NOMO-1 treated with DMSO at 0.1 percent for 48 hours (cell line): ENCODE data around the gene FRY.

Experiments
- DNase-seq: peaks from one replicate; lab custom pipeline; 2025; ENCODE audit not compliant: unreplicated experiment; lab: John Stamatoyannopoulos, UW

The FRY gene

DNA sequence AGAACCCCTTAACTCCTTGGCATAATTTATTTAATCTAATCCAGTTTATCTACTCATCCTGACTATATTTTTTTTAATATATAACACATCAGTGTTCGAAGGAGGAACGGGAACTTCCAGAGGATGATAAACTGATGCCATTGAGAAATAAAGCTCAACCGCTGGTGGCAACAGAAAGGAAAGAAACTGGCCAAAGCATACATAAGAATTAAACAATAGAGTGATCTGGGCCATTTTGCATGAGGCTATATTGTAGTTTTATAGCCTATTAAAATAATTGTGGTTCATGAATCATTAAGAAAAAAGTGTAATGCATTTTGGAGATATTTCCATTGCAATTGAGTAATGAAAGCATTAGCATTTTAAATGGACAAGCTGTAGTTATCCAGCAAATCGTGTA lies 94.2 kb downstream of the FRY start:
- DNase-seq = peak; percentile 80

DNA sequence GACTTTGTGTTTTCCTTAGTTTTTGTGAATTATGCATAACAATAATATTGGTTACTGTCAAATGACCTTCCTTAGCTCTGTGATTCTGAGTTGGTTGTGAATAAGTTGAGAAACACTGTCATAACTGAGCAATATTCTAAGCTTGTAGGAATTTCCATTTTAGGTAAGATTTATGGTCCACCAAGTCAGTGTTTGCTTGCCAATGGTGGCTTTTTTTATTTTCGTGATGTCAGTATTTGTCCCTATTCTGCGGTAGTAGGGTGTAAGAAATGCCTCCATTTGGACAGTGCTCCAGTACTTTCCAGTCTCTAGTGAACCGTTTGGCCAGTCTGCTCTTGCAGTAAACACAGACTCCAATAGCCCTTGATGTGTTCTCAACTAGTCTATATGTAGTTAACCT lies 94.7 kb downstream of the FRY start:
- no peak for DNase-seq

DNA sequence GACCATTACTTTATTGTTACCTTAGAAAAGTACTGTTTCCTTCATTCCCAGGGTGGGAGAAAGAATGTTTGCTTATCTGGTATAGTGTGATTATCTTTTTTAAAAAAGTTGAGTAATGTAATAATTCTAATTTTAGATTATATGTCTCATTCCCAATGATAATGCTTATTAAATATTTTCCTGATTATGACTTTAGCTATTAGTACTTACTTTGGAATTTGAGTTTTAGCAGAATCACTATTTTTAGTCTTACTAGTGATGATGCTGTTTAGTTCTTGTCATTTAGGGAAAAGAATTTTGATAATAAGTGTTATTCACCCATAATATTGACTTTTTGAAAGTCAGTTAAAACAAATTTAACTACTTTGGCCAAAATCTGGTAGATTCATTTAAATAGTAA lies 95.2 kb downstream of the FRY start:
- DNase-seq = no peak

GRCh38 chr13:32127691-32128090 lies 96.1 kb downstream of the FRY start:
- DNase-seq = no peak

- no peak for DNase-seq
These were observed 102.9 kb downstream of the FRY start for GRCh38 chr13:32134241-32135055.

DNA sequence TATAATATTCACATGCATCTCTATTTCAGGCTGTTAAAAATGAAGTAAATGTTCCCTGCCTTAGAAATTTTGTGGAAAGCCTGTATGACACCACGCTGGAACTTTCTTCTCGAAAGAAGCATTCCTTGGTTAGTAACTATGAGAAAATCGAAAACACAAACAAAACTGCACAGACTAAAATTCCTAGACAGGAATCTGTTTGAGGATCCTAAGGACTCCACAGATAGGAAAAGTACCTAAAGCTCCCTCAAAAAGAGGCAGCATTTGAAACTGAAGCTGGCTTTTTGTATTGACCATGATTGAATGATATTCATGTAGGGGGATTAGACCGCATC lies 103.4 kb downstream of the FRY start:
- DNase-seq = no peak

GRCh38 chr13:32135655-32136054 lies 104.1 kb downstream of the FRY start:
- DNase-seq = no peak

GRCh38 chr13:32136061-32136460 lies 104.5 kb downstream of the FRY start:
- no peak for DNase-seq

DNA sequence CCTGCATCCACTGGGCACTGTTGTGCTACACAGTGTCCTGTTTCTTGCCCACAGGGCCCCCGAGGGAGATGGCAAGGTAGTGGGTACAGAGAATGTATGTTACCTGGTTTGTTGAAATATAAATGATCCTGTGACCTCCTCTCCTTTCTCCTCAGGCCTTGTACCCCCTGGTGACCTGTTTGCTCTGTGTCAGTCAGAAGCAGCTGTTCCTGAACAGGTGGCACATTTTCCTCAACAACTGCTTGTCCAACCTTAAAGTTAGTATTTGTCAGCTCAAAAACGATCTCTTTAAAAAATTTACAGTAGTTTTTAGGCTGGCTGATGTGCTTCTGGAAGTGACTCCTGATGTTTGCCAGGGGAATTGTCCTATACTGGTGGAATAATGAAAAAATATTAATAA lies 105.1 kb downstream of the FRY start:
- DNase-seq = no peak

- DNase-seq = no peak
These were observed 107.7 kb downstream of the FRY start for GRCh38 chr13:32139251-32139650.

DNA sequence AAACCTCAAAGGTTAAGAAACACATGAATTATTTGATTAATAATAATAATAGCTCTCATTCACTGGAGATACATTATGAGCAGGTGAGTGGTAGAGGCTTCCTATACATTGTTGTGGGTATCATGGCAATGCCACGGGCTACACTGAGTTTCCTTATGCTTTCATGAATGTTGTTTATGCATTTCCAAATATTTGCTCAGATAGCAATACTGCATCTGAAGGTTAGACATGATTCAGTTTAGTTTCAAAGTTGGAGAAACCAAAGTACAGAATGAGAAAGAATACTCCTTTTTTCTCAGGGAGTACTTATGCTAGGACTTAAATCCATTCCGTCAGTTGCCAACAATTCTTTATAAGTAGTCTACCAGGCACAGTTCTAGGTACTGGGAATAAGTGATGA lies 108.5 kb downstream of the FRY start:
- no peak for DNase-seq

DNA sequence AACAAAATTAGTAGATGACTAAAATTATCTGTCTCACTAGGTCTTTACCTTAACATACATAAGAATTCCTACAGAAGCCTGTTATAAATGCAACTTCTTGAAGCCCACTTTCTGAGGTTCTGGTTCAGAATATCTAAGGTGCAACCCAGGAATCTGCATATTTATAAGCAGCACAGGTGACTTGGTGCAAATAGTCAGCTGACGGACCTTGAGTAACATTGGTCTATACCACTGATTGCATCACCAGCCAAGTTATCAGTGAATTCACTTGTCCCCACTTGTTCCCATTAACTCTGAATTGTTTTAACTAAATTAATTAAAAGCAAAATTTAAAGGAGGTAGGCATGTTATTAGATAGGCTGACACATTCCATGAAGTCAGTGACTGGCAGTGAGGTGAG lies 109.9 kb downstream of the FRY start:
- DNase-seq = no peak

DNA sequence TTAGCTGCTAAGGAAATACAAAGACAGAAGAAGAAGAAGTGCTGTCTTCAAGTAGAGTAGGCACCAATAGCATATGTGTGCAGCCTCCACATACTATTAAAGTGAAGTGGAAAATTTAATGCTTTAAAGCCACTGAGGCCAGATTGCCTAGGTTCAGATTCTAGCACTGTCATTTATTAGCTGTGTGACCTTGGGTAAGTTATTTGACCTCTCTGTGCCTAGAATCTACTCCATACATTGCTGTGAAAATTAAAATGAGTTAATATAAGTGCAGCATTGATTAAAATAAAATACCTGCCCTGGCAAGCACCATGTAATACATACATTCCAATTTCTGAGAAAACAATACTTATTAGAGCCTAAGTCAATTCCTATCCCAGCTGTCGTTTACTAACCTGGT lies 110.5 kb downstream of the FRY start:
- no peak for DNase-seq

DNA sequence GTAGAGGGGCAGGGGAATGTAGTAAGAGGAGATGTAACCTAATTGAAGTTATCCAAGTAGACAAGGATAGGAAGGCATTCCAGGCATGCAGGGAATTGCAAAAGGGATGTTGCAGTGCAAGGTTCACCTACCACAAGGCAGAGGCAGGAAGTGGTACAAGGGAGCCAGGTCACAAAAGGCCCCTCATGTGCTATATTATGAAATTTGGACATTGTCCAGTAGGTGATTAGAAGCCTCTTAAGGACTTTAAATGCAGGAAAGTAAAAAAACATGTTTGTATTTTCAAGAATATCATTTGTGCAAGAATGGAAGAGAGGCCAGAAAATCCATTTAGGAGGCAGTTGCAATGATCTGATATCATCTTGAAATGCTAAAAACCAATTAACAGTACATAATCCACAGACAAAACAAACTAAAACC lies 111.4 kb downstream of the FRY start:
- peak; percentile 29 for DNase-seq

- DNase-seq = no peak
These were observed 115.6 kb downstream of the FRY start for GRCh38 chr13:32147193-32147592.

- DNase-seq = peak; percentile 27
These were observed 116.4 kb downstream of the FRY start for GRCh38 chr13:32147976-32148375.

- no peak for DNase-seq
These were observed 118.7 kb downstream of the FRY start for GRCh38 chr13:32150239-32150638.

DNA sequence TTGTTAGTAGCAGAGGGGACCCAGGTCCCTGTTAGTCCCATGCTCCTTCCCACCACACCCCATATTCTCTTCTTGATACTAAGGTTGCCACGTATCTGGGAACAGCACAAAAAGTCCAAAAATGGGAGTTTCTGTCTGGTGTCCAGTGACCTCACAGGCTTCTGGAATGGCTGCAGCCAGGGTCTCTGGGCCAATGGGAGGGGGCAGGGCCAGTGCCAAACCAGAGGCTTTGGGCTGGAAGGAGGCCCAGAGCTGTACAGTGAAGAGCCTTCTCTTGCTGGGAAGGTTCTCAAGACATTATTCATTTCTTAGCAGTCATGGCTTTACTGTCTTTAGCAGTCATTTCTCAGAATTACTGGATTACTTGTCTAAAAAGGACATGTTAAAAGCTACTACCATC lies 119.2 kb downstream of the FRY start:
- DNase-seq = no peak

GRCh38 chr13:32151240-32151639 lies 119.7 kb downstream of the FRY start:
- no peak for DNase-seq

GRCh38 chr13:32153056-32153455 lies 121.5 kb downstream of the FRY start:
- no peak for DNase-seq

DNA sequence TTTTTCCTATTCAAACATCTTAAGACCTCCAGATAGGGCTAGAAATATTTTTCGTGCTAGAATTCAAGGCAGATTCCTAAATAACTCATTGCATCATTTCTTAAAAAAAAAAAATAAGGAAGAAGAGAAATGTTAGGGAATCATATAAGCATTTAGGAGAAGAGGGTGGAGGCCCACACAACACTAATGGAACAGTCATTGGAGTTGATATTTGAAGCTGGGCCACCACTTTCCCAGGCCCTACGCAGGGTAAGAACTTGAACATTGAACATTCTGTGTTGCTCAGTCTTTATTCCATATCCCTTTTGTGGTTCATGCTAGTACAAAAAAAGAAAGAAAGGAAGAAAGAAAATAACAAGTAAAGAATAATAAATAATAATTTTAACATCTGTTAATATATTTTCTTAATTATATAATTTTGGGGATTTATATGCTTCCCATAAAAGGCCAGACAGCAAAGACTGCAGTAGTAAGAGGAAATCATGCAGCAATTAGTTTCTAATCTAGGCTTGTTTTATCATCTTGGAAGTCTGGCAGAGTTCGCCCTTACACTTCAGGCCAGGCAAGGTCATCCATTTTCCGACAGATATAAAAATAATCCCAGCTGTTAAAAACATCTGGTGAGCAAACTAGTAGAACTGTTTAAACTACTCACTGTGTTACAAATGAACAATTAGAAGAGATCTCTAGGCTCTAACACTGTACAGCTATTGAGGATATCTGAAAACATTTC lies 127.7 kb downstream of the FRY start:
- no peak for DNase-seq

DNA sequence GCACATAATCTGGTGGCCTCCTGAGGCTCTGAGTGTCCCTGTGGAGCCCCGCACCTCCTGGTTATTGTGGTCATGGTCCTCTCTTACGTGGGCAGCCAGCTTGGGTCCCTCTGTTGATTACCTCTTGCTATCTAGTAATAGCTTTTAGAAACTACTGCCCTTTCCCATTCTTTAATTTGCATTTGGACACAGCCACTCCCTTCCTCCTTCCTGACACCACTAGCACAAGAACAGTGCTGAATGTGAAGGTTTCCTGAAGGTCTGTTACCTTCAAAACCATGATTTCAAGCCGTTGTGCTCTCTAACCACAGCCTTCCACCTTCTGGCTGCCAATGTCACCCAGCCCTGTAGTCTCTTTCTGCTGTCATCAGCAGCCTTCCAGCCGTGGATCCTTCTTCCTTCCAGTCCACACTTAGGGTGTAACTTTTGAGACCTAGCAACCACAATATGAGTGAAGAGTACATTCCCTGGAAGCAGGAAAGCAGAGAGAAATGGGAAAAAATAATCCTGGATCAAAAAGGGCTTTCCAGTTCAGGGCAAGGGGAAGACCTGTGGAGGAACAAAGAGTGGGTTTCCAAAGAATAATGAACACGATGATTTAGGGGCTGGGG lies 130.9 kb downstream of the FRY start:
- DNase-seq = no peak
